Measurements from ENCODE around the gene HABP2.

- TF ChIP-seq CTCF (IDR thresholded peaks at IDR 0.05; ENCODE audit: low read depth, low read length): no peak
- no peak for TF ChIP-seq MAX (IDR thresholded peaks at IDR 0.05; ENCODE audit: low read depth, low read length)
Measured at GRCh38 chr10:113605268-113605978, 52.6 kb downstream of the HABP2 start.
